ENCODE measurements around the gene PIM2. TPM values are rescaled to one million over a fixed set of nuclear protein-coding genes. Genes with fewer than 3 reads are reported as not detected.

The PIM2 gene
- total and polyA plus RNA-seq, 4 experiments from 2014 or later, result 117 to 489 (median 257) TPM

DNA sequence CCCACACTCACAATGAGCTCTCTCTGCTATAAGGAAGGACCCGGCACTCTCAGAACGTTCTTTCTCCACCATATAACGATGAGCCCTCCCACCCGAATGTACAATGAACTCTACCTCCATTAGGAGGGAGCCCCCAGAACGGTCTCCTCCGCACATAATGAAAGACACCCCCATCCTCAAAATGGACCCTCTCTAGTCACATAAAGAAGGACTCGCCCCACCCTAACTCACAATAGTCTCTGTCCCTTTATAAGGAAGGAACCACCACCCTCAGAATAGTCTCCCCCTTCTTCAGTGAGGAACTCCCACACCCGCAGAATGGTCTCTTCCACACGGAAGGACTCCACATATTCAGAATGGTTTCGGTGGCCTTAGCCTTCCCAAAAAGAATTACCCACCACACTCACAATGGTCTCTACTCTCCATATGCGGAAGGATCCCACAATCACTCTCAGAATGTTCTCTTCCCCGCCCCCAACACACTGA, 7.9 kb downstream of the PIM2 start:
- peak overlapping the region; percentile 76 for H3K27ac ChIP-seq (ENCODE audit: low read depth, low read length)
- peaks cover 55% of the 10 kb centered on the region for H3K4me1 ChIP-seq (ENCODE audit: insufficient read depth, low read length)
- CTCF ChIA-PET (ENCODE audit: partially characterized antibody), result interaction anchor here (0.7 to 1.7 kb wide), 4 partner anchors 26 to 263 kb away, joined by 3 to 9 read pairs (median 6); no protein-coding TSS in a partner anchor
- intact Hi-C loops (cut with micrococcal nuclease), result loop anchor here (1.0 kb wide), 2 partner anchors 13 to 263 kb away; no protein-coding TSS in a partner anchor
- Mint-ChIP-seq H3K4me1 (peaks cover 26 to 58% (median 41%) of the 10 kb centered on the region in 4 donors), H3K9me3 (peaks cover 0 to 13% (median 0%) of the 10 kb centered on the region in 8 donors), H3K36me3 (peaks cover 35 to 53% of the 10 kb centered on the region in 2 donors), H3K27me3 (no peaks in the 10 kb centered on the region), H3K4me3 (peak overlapping the region; percentile 85 to 96 (median 92)), H3K27ac (peak overlapping the region; percentile 93 to 100 (median 98))
- POLR2A ChIA-PET (ENCODE audit: partially characterized antibody), result interaction anchor here (0.6 to 2.9 kb wide), 16 partner anchors 9 to 259 kb away, joined by 3 to 86 read pairs (median 5); partner anchors contain the start of genes HDAC6, OTUD5, PQBP1 and TFE3
- peaks cover 33% of the 10 kb centered on the region for H3K36me3 ChIP-seq (ENCODE audit: insufficient read depth, low read length)
- no peaks in the 10 kb centered on the region for H3K27me3 ChIP-seq (ENCODE audit: insufficient read depth, low read length)
- peak overlapping the region; percentile 47 to 74 for H3K4me3 ChIP-seq (ENCODE audit: low read length in 2 of 2)
- DNase-seq, result no peak
- H3K9me3 ChIP-seq (ENCODE audit: control insufficient read depth in 1 of 2, low read length in 2 of 2), result no peaks in the 10 kb centered on the region

- H3K4me3 ChIP-seq (ENCODE audit: low read length in 2 of 2), result no peak overlapping the region
- H3K27ac Mint-ChIP-seq, result peak overlapping the region in 3 of 7 donors; percentile 46 to 96 (median 65)
- H3K36me3 Mint-ChIP-seq, result peaks cover 26 to 45% of the 10 kb centered on the region in 2 donors
- no peak overlapping the region for H3K27ac ChIP-seq (ENCODE audit: low read depth, low read length)
- H3K36me3 ChIP-seq (ENCODE audit: insufficient read depth, low read length), result peaks cover 21% of the 10 kb centered on the region
- H3K4me1 Mint-ChIP-seq, result peaks cover 26 to 46% (median 37%) of the 10 kb centered on the region in 4 donors
- POLR2A ChIA-PET (ENCODE audit: partially characterized antibody), result interaction anchor here (0.9 kb wide), 1 partner anchor 10 kb away, joined by 3 read pairs; no protein-coding TSS in a partner anchor
- intact Hi-C loops (cut with micrococcal nuclease), result no loop called here
- peaks cover 0 to 13% (median 0%) of the 10 kb centered on the region in 8 donors for H3K9me3 Mint-ChIP-seq
- H3K27me3 Mint-ChIP-seq, result no peaks in the 10 kb centered on the region
- no peaks in the 10 kb centered on the region for H3K27me3 ChIP-seq (ENCODE audit: insufficient read depth, low read length)
- H3K9me3 ChIP-seq (ENCODE audit: control insufficient read depth in 1 of 2, low read length in 2 of 2), result no peaks in the 10 kb centered on the region
- H3K4me1 ChIP-seq (ENCODE audit: insufficient read depth, low read length), result peaks cover 44% of the 10 kb centered on the region
- CTCF ChIA-PET (ENCODE audit: partially characterized antibody), result interaction anchor here (1.6 kb wide), 1 partner anchor 262 kb away, joined by 6 read pairs; no protein-coding TSS in a partner anchor
- DNase-seq, result no peak
- H3K4me3 Mint-ChIP-seq, result peak overlapping the region in 3 of 8 donors; percentile 26 to 88 (median 36)
Measured at GRCh38 chrX:48909703-48910294, 9.0 kb downstream of the PIM2 start.

- Histone ChIP-seq H3K9me3 (ENCODE audit: control insufficient read depth in 1 of 2, low read length in 2 of 2) (no peaks in the 10 kb centered on the region), H3K27ac (ENCODE audit: low read depth, low read length) (no peak overlapping the region), H3K4me3 (ENCODE audit: low read length in 2 of 2) (no peak overlapping the region), H3K27me3 (ENCODE audit: insufficient read depth, low read length) (no peaks in the 10 kb centered on the region), H3K36me3 (ENCODE audit: insufficient read depth, low read length) (peaks cover 9% of the 10 kb centered on the region), H3K4me1 (ENCODE audit: insufficient read depth, low read length) (peaks cover 32% of the 10 kb centered on the region)
- Mint-ChIP-seq H3K4me1 (peaks cover 19 to 34% (median 27%) of the 10 kb centered on the region in 4 donors), H3K36me3 (peaks cover 16 to 40% of the 10 kb centered on the region in 2 donors), H3K27ac (peak overlapping the region in 2 of 7 donors; percentile 42 to 85), H3K27me3 (no peaks in the 10 kb centered on the region), H3K4me3 (no peak overlapping the region), H3K9me3 (peaks cover 0 to 7% (median 0%) of the 10 kb centered on the region in 8 donors)
- intact Hi-C loops (cut with micrococcal nuclease), result no loop called here
- ChIA-PET POLR2A (ENCODE audit: partially characterized antibody) (interaction anchor here (0.7 kb wide), 1 partner anchor 10 kb away, joined by 3 read pairs; the partner anchor contains the start of gene PQBP1), CTCF (ENCODE audit: partially characterized antibody) (interaction anchor here (1.6 kb wide), 1 partner anchor 260 kb away, joined by 6 read pairs; no protein-coding TSS in a partner anchor)
- no peak for DNase-seq
Measured at GRCh38 chrX:48908600-48908999, 10.2 kb downstream of the PIM2 start.

DNA sequence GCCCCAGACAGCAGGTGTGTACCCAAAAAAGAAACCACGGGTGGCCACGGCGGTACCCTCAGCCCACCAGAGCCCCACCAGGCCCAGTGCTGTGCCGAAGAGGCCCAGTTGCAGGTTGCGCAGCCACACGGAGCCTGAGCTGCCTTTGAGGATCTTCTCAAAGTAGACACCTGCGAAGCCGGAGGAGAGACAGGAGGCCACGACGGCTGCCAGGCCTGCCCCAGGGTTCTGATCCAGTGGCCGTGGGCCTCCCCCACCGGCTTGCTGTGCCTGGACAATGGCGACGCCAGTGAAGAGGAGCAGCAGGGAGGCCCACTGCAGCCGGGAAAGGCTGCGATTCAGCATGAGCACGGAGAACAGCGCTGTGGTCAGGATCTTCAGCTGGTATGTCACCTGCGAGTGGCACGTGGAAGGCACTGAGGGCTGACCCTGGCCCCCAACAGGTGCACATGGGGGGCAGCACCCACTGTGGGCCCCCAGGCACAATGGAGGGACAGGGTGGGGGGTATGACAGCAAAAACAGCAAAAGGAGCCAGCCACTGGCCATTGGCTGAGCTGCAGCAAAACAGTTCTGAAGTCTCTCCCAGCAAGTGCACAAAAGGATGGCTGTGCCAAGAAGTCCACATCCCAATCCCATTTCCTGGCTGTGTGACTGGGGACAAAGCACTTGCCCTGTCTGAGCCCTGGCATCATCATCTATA, 13.6 kb downstream of the PIM2 start:
- peak overlapping the region in 1 of 7 donors; percentile 18 for H3K27ac Mint-ChIP-seq
- Histone ChIP-seq H3K36me3 (ENCODE audit: insufficient read depth, low read length) (peaks cover 14% of the 10 kb centered on the region), H3K4me1 (ENCODE audit: insufficient read depth, low read length) (peaks cover 5% of the 10 kb centered on the region), H3K27me3 (ENCODE audit: insufficient read depth, low read length) (no peaks in the 10 kb centered on the region), H3K4me3 (ENCODE audit: low read length in 2 of 2) (no peak overlapping the region), H3K27ac (ENCODE audit: low read depth, low read length) (no peak overlapping the region), H3K9me3 (ENCODE audit: control insufficient read depth in 1 of 2, low read length in 2 of 2) (no peaks in the 10 kb centered on the region)
- no peaks in the 10 kb centered on the region for H3K27me3 Mint-ChIP-seq
- H3K4me1 Mint-ChIP-seq, result peaks cover 0 to 6% (median 1%) of the 10 kb centered on the region in 4 donors
- no peak for DNase-seq
- H3K4me3 Mint-ChIP-seq, result no peak overlapping the region
- ChIA-PET CTCF (ENCODE audit: partially characterized antibody) (no interaction called here), POLR2A (ENCODE audit: partially characterized antibody) (no interaction called here)
- H3K9me3 Mint-ChIP-seq, result no peaks in the 10 kb centered on the region
- intact Hi-C loops (cut with micrococcal nuclease), result no loop called here
- H3K36me3 Mint-ChIP-seq, result peaks cover 10 to 27% of the 10 kb centered on the region in 2 donors

DNA sequence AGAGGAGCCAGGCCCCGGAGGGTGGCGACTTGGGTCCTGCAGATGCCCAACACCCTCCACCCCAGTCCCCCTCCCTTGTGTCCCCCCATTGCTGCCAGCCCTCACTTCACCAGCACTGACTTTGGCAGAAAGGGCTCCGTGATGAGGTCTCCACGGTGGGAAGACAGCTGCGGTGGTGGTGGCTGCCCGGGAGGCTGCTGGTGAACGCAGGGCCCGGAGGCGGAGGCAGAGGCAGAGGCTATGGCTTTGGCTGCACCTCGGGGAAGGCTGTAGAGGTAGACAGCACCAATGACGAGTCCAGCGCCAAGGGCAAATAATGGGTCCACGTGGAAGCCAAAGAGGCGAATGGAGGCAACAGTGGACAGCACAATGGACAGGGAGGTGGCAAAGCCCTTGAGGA, 14.2 kb downstream of the PIM2 start:
- Histone ChIP-seq H3K27me3 (ENCODE audit: insufficient read depth, low read length) (no peaks in the 10 kb centered on the region), H3K9me3 (ENCODE audit: control insufficient read depth in 1 of 2, low read length in 2 of 2) (no peaks in the 10 kb centered on the region), H3K4me3 (ENCODE audit: low read length in 2 of 2) (no peak overlapping the region), H3K27ac (ENCODE audit: low read depth, low read length) (no peak overlapping the region), H3K4me1 (ENCODE audit: insufficient read depth, low read length) (peaks cover 3% of the 10 kb centered on the region), H3K36me3 (ENCODE audit: insufficient read depth, low read length) (peaks cover 14% of the 10 kb centered on the region)
- Mint-ChIP-seq H3K9me3 (no peaks in the 10 kb centered on the region), H3K4me1 (peaks cover 0 to 4% (median 1%) of the 10 kb centered on the region in 4 donors), H3K4me3 (no peak overlapping the region), H3K27ac (no peak overlapping the region), H3K36me3 (peaks cover 10 to 27% of the 10 kb centered on the region in 2 donors), H3K27me3 (no peaks in the 10 kb centered on the region)
- intact Hi-C loops (cut with micrococcal nuclease), result no loop called here
- CTCF ChIA-PET (ENCODE audit: partially characterized antibody), result no interaction called here
- POLR2A ChIA-PET (ENCODE audit: partially characterized antibody), result interaction anchor here (1.2 to 2.2 kb wide), 3 partner anchors 8 to 135 kb away, joined by 3 to 15 read pairs (median 4); partner anchors contain the start of gene SLC35A2
- DNase-seq, result no peak

- intact Hi-C loops (cut with micrococcal nuclease), result no loop called here
- Histone ChIP-seq H3K36me3 (ENCODE audit: insufficient read depth, low read length) (peaks cover 14% of the 10 kb centered on the region), H3K9me3 (ENCODE audit: control insufficient read depth in 1 of 2, low read length in 2 of 2) (no peaks in the 10 kb centered on the region), H3K4me1 (ENCODE audit: insufficient read depth, low read length) (peaks cover 7% of the 10 kb centered on the region), H3K27ac (ENCODE audit: low read depth, low read length) (no peak overlapping the region), H3K4me3 (ENCODE audit: low read length in 2 of 2) (no peak overlapping the region), H3K27me3 (ENCODE audit: insufficient read depth, low read length) (no peaks in the 10 kb centered on the region)
- Mint-ChIP-seq H3K27me3 (no peaks in the 10 kb centered on the region), H3K27ac (peak overlapping the region in 3 of 7 donors; percentile 43 to 66 (median 55)), H3K36me3 (peaks cover 10 to 27% of the 10 kb centered on the region in 2 donors), H3K9me3 (no peaks in the 10 kb centered on the region), H3K4me3 (no peak overlapping the region), H3K4me1 (peaks cover 0 to 4% (median 1%) of the 10 kb centered on the region in 4 donors)
- DNase-seq, result no peak
- ChIA-PET POLR2A (ENCODE audit: partially characterized antibody) (interaction anchor here (0.7 to 2.2 kb wide), 4 partner anchors 9 to 135 kb away, joined by 3 to 15 read pairs (median 4); partner anchors contain the start of gene SLC35A2), CTCF (ENCODE audit: partially characterized antibody) (no interaction called here)
Measured at GRCh38 chrX:48904180-48904579, 14.6 kb downstream of the PIM2 start.
